SKM-1 (cell line): ENCODE measurements around the gene OR8B2.
"Not testable (repeated sequence)": the region's sequence is repeated elsewhere in the genome, so short reads cannot be mapped to it uniquely, and the experiment has no call there.

Experiments
- DNase-seq: peaks from one replicate; lab custom pipeline; 2025; ENCODE audit not compliant: unreplicated experiment; lab: John Stamatoyannopoulos, UW

The OR8B2 gene, protein sequence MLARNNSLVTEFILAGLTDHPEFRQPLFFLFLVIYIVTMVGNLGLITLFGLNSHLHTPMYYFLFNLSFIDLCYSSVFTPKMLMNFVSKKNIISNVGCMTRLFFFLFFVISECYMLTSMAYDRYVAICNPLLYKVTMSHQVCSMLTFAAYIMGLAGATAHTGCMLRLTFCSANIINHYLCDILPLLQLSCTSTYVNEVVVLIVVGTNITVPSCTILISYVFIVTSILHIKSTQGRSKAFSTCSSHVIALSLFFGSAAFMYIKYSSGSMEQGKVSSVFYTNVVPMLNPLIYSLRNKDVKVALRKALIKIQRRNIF

DNA sequence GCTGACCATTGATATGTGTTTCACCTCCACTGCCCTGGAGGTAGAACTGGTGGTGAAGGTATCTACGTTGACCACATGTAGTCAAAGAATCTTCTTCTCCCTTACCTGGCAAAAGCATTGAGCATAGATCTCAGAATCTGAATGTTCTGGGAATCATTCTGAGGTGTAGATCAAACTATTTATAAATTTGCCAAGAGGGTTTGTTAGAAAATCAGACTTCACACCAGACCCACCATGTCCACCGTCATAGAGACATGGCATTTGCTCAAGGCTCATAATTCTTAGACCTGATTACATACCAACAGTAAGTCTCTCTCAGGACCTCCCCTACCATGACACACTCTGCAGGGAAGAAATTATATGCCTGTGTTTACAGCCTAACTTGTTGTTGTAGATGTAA, at the start of gene OR8B2:
TSS of gene OR8B2 (minus strand) at position 101 of the 400 bp plus-strand sequence. CDS start 1,156 bp downstream, outside the sequence.
- no peak for DNase-seq

DNA sequence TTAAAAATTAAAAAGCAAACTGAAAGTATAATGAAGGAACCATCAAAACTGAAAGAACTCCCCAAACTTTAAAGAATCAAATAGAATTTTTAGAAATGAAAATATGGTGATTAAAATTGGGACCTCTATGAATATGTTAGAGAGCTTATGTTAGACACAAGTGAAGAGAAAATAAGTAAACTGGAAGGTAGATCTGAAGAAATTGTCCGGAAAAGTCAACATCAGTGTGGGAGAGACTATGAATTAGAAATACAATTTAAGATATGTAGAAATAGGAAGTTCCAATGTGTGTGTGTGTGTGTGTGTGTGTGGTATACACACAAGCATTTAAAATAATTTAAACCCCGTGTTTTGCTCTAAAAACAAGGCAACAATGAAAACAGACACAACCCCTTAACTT, 45.3 kb upstream of the OR8B2 start:
- DNase-seq = no peak

DNA sequence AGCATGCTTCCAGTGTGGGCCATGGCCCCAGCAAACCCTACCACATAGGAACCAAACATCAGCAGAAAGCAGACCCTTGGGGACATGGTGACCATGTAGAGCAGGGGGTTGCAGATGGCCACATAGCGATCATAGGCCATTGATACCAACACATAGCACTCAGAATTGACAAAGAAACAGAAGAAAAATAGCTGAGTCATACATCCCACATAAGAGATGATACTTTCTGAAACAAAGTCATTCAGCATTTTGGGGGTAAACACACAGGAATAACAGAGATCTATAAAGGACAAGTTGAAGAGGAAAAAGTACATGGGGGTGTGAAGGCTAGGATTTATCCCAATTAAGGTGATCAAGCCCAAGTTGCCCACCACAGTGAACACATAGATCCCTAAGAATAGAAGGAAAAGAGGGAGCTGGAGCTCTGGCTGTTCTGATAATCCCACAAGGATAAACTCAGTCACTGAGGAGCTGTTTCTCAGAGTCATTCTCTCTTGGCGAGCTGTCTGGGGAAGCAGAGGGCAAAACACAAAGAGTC, 40.2 kb upstream of the OR8B2 start, which contains the start of gene OR8B4:
TSS of gene OR8B4 (minus strand) at position 488 of the 538 bp plus-strand sequence. CDS start at position 488, 0 bp downstream.
- no peak for DNase-seq

DNA sequence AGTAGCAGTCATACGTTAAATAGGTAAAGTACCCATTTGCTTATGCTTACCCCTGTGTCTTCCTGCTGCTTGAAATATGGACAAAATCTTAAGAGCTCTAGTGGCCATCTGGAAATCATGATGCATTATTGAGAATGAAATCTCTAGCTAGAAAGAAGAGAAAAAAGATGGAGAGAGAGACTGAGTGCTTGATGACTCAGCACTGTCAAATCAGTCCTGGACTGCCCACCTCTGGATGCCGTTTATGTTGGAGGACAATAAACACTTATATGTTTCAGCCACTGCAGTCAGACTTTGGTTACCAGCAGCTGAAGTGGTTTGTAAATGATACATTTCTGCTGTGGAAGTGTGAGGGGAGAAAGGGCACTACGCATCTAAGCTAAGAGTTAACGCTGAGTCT, 36.7 kb upstream of the OR8B2 start:
- DNase-seq = no peak

DNA sequence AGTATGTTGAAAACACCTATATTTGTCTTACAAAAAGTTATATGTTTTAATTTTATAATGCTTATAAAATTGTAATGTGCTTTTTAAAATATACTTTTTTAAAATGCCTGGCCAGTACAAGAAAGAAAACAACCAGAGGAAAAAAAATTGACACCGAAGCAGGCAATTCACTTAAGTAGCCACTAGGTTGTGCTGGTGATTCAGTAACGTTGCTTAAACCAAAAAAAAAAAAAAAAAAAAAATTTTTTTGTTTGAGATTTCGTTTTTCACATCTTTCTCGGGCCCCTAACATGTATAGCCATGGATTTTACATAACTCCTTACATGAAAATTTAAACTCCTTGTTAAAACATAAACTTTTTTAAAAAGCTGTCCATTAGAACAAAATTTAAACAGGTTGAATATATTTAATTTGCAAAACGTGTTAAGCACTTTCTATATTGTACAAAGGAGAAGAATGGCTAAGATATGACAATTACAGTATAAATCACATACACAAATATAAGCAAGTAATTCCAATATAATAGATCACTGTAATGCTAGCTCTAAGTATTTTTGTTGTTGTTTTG, 31.1 kb upstream of the OR8B2 start:
- peak; percentile 30 for DNase-seq

DNA sequence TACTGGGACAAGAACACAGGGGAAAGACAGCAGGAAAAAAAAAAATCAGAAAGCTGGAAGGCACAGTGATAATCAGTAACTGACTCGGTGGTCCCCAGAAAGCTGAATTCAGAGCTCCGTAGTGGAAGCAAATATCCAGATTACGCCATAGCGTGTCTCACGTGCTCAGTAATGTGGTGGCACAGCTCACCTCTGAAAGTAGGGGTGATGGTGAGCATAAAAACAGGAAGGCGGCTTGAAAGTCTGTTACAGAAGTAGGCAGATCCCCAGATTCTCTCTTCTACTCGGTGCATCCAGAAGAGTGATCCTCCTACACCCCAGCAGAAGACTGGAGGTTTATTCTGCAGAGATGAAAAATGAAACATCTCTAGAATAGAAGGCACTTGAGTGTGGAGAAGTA, 25.6 kb upstream of the OR8B2 start:
- DNase-seq = no peak

DNA sequence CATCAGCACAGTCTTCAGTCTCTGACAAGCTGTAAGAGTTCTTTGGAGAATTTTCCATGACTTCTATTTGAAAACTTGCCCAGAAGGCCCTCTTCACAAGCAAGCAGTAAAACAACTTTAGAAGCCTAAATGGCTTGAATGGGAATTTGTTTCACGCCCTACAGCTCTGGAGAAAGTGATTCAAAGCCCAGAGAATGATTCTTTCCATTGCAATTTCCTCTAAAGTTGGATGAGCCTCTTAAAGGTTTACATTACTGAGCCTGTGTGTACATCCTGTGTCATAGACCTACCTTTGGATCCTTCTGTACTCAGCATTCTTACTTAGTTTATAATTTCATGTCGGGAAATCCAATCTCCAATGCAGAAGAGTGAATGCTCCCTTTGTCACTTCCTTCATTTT, 21.3 kb upstream of the OR8B2 start:
- no peak for DNase-seq

DNA sequence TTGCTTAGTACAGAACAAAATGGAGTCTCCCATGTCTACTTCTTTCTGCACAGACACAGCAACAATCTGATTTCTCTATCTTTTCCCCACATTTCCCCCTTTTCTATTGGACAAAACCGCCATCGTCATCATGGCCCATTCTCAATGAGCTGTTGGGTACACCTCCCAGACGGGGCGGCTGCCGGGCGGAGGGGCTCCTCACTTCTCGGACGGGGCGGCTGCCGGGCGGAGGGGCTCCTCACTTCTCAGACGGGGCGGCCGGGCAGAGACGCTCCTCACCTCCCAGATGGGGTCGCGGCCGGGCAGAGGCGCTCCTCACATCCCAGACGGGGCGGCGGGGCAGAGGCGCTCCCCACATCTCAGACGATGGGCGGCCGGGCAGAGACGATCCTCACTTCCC, 18.9 kb upstream of the OR8B2 start:
- not testable (repeated sequence) for DNase-seq

DNA sequence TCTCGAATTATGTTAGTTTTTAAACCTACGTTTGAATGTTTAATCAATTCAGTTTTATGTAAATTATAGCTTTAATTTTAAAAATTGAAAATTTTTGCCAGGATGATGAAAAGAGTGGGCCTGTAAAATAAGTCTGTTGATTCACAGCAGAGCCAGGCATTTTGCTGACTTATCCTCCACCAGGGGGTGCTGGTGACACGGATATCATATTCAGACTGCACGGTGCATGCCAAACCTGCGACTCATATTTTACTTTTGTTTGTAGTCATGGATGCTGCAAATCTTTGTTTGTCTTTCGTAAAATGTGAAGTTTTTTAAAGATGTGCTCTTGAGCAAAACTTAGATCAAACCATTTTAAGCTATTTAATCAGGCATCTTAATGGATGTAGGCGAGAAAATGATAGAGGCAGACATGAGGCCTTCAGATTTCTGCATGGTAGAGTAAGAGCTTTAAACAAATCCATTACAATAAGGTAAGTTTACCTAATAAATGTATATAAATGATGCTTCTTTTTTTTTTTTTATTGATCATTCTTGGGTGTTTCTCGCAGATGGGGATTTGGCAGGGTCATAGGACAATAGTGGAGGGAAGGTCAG, 18.1 kb upstream of the OR8B2 start:
- no peak for DNase-seq

DNA sequence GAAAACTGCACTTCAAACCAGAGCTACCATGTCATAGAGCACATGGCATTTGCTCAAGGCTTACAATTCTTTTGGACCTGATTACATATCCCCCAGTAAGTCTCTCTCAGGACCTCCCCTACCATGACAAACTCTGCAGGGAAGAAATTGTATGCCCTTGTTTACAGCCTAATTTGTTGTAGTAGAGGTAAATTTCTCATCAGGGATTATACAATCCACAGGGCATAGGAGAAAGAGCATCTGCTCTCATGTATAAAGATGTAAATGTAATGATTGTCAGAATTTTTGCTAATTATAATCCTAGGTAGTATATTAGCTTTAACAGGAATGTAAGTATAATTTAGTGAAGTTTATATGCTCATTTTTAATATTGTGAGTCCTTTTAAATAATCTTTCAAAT, 14.6 kb upstream of the OR8B2 start, which contains the start of gene OR8B3:
TSS of gene OR8B3 (minus strand) at position 101 of the 400 bp plus-strand sequence. CDS start 1,673 bp downstream, outside the sequence.
- no peak for DNase-seq

DNA sequence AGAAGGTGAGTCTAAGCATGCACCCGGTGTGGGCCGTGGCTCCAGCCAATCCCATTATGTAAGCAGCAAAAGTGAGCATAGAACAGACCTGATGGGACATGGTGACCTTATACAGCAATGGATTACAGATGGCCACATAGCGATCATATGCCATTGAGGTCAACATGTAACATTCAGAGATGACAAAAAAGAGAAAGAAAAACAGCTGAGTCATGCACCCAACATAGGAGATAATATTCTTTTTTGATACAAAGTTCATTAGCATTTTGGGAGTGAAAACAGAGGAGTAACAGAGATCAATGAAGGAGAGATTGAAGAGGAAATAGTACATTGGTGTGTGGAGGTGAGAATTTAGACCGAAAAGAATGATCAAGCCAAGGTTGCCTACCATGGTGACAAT, 12.5 kb upstream of the OR8B2 start:
- DNase-seq = not testable (repeated sequence)

DNA sequence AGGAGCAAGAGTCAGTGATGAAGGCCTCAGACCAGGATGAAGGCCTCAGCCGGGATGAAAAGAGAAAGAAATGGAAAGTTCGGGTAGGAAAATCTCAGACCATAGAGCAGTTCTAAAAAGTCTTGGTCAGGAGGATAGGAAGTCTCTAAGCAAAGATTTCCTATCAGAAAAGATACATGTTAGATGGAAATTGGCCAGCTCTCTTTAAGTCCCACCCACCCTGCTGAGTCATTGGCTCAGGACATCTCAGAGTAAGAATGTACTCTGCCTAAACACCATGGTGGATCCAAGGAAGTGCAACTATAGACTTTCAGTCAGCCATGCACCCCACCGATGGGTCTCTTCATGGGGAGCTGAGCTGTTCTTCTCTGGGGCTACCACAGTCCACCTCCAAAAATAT, 10.1 kb upstream of the OR8B2 start:
- DNase-seq = no peak

DNA sequence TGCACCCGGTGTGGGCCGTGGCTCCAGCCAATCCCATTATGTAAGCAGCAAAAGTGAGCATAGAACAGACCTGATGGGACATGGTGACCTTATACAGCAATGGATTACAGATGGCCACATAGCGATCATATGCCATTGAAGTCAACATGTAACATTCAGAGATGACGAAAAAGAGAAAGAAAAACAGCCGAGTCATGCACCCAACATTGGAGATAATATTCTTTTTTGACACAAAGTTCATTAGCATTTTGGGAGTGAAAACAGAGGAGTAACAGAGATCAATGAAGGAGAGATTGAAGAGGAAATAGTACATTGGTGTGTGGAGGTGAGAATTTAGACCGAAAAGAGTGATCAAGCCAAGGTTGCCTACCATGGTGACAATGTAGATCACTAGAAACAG, 1.4 kb downstream of the OR8B2 start:
- not testable (repeated sequence) for DNase-seq

DNA sequence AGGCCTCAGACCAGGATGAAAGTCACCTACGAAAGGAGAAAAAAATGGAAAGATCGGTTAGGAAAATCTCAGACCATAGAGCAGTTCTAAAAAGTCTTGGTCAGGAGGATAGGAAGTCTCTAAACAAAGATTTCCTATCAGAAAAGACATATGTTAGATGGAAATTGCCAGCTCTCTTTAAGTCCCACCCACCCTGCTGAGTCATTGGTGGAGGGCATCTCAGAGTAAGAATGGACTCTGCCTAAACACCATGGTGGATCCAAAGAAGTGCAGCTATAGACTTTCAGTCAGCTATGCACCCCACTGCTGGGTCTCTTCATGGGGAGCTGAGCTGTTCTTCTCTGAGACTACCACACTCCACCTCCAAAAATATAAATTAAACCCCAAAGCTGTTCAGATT, 3.7 kb downstream of the OR8B2 start:
- DNase-seq = no peak

DNA sequence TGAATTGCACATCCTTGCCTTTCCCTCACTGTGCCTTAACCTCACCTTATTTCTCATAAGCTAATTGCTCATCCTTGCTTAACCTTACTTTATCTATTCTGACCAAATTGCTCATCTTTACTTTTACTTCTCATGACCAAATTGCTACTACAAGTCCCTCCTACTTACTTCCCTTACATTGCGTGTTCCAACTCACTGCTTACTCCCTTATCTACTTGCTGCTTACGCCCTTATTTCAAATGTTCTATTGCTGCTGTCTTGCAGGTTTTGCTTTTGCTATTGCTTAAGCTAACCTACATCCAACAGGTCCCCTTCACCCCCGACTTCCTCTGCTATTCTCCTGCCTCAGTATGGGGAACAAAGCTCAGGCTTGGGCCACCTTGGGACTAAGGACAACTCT, 8.0 kb downstream of the OR8B2 start:
- DNase-seq = no peak

DNA sequence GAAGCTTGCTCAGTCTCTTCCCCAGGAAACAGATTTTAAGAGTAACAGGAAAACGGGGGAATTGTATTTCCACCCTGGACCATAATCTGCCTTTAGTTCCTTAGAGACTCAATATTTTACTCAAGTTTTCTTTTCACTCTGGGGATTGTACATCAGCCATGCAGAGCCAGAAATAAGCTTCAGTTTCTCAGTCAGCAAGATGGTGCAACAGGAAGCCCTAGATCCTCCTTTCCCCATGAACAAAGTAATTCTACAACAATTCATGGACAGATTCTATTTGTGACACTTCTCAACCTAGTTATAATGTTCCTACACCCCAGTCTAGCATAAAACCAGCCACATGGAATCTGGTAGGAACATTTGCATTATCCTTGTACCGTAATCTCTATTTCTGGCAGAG, 24.7 kb downstream of the OR8B2 start:
- DNase-seq = no peak

DNA sequence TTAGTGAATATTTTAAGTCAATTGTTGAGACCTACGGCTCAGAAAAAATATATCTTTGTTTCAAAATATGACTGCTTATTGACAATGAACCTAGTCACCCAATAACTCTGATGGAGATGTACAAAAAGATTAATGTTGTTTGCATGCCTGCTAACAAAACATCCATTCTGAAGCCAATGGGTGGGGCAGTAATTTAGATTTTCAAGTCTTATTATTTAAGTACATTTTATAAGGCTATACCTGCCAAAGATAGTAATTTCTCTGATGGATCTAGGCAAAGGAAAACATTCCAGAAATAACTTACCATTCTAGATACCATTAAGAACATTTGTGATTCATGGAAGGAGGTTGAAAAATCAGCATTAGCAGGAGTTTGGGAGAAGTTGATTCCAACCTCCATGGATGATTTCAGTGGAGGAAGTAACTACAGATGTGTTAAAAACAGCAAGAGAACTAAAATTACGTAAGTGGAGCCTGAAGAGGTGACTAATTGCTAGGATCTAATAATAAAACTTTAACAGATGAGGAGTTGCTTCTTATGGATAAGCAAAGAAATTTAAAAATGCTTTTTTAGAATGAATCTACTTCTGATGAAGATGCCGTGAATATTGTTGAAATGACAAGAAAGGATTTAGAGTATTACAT, 37.9 kb downstream of the OR8B2 start:
- DNase-seq = no peak

DNA sequence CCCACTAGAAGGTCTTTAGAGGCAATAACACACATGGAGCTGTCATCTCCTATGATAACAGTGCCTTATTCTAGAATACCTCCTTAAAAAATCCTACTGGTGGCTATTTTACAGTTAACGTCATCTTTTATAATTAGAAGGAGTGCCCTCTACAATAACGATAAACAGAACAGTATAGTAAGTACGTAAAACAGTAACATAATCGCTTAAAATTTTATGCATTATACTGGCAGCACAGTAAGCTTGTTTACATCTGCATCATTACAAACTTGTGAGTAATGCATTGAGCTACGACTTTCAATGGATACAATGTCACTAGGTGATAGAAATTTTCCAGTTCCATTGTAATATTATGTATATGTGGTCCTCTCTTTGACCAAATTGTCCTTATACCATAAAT, 40.0 kb downstream of the OR8B2 start:
- no peak for DNase-seq

DNA sequence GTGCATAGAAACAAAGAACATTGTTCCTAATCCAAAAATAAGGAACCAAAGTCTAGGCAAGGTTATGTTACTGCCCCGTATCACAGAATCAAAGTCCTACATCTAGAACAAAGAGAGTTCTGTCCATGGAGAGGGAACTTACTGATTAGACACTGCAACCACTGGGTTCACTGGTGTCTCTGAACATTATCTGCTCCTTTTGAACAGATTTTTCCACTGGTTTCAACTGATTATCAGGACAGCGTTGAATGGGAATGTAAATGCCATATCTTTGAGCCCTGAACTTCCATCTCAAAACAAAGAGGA, 44.2 kb downstream of the OR8B2 start:
- no peak for DNase-seq

DNA sequence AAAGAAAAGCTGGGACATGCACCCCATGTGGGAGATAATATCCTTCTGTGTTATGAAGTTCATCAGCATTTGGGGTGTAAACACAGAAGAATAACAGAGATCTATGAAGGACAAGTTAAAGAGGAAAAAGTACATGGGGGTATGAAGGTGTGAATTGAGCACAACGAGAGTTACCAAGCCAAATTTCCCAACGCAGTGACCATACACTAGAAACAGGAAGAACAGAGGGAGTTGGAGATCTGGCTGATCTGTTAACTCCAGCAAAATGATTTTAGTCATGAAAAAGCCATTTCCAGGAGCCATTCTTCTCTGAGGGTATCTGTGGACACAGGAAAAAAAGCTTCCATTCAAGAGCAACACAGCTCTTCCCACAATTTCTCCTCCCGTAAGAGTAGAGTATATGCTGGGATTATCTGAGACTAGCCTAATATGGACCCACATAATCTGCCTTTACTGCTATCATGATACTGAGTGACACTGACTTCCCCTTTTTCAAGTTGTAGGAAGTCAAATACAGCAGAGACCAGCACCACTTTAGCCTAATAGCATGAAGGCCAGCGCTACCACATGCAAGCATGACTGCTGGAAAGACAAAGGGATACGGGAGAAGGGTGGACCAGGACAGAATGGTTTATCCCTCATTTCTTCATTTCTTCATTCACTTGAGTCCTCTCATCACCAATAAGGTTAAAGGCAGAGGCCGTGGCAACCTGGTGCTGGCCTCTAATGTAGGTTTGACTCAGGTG, 44.7 kb downstream of the OR8B2 start:
- DNase-seq = peak; percentile 43
